ENCODE data around the gene LTBP3. TPM values are rescaled to one million over a fixed set of nuclear protein-coding genes. Genes with fewer than 3 reads are reported as not detected.

LTBP3 gene
- total and polyA plus RNA-seq, 2 of the 13 experiments (the other 11 are each of a cell fraction or from before 2014, with no cell fraction given), result 12.2 to 68.1 TPM

DNA sequence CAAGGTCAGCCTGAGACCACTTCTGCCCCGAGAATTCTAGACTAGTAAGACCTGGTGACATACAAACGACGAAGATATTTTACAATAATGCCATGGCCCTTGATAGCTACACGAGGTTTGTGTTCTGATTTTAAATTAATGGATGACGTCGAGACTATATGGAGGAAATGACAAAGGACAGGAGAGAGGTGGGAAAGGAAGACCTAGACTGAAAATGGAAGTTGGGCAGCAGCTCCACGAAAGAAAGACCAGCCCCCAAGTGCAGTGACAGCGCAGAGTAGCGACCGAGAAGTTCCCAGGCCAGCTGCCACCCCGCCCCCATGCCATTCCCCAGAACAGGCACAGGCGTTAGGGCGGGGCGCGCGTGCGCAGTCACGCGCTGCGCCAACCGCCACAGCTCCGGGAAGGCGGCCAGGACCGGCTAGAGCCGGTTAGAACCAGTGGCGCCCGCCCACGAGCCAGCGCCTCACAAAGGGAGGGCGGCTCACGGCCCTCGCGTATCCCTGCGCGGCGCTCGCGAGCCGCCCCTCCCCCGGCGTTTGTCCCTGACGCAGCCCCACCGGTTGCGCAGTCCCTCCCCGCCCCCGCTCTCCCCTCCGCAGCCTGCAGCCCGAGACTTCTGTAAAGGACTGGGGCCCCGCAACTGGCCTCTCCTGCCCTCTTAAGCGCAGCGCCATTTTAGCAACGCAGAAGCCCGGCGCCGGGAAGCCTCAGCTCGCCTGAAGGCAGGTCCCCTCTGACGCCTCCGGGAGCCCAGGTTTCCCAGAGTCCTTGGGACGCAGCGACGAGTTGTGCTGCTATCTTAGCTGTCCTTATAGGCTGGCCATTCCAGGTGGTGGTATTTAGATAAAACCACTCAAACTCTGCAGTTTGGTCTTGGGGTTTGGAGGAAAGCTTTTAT is 60.8 kb downstream of the LTBP3 start (continued):
- TF ChIP-seq PAWR (CRISPR knock-in tag; IDR thresholded peaks at IDR 0.05; ENCODE audit: borderline replicate concordance), result peak; percentile 78; the same call in 1 of the 2 replicates
- no peak for TF ChIP-seq ZNF781 (CRISPR knock-in tag; IDR thresholded peaks at IDR 0.05; ENCODE audit: borderline replicate concordance, not compliant biosample characterization)
- no peak for TF ChIP-seq ETV6 (CRISPR knock-in tag; conservative IDR thresholded peaks at IDR 0.05)
- TF ChIP-seq SALL2 (CRISPR knock-in tag; IDR thresholded peaks at IDR 0.05), result peak; percentile 63; the same call in 1 of the 2 replicates
- TF ChIP-seq CCAR2 (optimal IDR thresholded peaks at IDR 0.05; ENCODE audit: low read depth, low read length), result no peak
- TF ChIP-seq AGO2 (optimal IDR thresholded peaks at IDR 0.05; ENCODE audit: low read depth, low read length), result no peak
- TF ChIP-seq ARNT2 (CRISPR knock-in tag; IDR thresholded peaks at IDR 0.05; ENCODE audit: low read depth), result peak; percentile 65; the same call in 1 of the 2 replicates
- TF ChIP-seq SPEN (CRISPR knock-in tag; IDR thresholded peaks at IDR 0.05; ENCODE audit: low read depth), result peak; percentile 94
- TF ChIP-seq, protein P1, sequence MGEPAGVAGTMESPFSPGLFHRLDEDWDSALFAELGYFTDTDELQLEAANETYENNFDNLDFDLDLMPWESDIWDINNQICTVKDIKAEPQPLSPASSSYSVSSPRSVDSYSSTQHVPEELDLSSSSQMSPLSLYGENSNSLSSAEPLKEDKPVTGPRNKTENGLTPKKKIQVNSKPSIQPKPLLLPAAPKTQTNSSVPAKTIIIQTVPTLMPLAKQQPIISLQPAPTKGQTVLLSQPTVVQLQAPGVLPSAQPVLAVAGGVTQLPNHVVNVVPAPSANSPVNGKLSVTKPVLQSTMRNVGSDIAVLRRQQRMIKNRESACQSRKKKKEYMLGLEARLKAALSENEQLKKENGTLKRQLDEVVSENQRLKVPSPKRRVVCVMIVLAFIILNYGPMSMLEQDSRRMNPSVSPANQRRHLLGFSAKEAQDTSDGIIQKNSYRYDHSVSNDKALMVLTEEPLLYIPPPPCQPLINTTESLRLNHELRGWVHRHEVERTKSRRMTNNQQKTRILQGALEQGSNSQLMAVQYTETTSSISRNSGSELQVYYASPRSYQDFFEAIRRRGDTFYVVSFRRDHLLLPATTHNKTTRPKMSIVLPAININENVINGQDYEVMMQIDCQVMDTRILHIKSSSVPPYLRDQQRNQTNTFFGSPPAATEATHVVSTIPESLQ (CRISPR knock-in tag; conservative IDR thresholded peaks at IDR 0.05), result 0 out of 2 replicates have a peak, but pooled peaks have one; percentile 11
- no peak for TF ChIP-seq ZNF577 (CRISPR knock-in tag; IDR thresholded peaks at IDR 0.05; ENCODE audit: borderline replicate concordance, low read depth)
- TF ChIP-seq, protein P2, sequence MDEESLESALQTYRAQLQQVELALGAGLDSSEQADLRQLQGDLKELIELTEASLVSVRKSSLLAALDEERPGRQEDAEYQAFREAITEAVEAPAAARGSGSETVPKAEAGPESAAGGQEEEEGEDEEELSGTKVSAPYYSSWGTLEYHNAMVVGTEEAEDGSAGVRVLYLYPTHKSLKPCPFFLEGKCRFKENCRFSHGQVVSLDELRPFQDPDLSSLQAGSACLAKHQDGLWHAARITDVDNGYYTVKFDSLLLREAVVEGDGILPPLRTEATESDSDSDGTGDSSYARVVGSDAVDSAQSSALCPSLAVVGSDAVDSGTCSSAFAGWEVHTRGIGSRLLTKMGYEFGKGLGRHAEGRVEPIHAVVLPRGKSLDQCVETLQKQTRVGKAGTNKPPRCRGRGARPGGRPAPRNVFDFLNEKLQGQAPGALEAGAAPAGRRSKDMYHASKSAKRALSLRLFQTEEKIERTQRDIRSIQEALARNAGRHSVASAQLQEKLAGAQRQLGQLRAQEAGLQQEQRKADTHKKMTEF (CRISPR knock-in tag; IDR thresholded peaks at IDR 0.05), result peak; percentile 95
- peak; percentile 80 for TF ChIP-seq BCL6 (CRISPR knock-in tag; IDR thresholded peaks at IDR 0.05)
- TF ChIP-seq KMT2B (CRISPR knock-in tag; IDR thresholded peaks at IDR 0.05), result peak; percentile 71
- TF ChIP-seq ZFAT (CRISPR knock-in tag; conservative IDR thresholded peaks at IDR 0.05), result no peak
- TF ChIP-seq, protein P3, sequence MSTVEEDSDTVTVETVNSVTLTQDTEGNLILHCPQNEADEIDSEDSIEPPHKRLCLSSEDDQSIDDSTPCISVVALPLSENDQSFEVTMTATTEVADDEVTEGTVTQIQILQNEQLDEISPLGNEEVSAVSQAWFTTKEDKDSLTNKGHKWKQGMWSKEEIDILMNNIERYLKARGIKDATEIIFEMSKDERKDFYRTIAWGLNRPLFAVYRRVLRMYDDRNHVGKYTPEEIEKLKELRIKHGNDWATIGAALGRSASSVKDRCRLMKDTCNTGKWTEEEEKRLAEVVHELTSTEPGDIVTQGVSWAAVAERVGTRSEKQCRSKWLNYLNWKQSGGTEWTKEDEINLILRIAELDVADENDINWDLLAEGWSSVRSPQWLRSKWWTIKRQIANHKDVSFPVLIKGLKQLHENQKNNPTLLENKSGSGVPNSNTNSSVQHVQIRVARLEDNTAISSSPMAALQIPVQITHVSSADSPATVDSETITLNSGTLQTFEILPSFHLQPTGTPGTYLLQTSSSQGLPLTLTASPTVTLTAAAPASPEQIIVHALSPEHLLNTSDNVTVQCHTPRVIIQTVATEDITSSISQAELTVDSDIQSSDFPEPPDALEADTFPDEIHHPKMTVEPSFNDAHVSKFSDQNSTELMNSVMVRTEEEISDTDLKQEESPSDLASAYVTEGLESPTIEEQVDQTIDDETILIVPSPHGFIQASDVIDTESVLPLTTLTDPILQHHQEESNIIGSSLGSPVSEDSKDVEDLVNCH (CRISPR knock-in tag; IDR thresholded peaks at IDR 0.05), result no peak
- TF ChIP-seq SNAPC2 (CRISPR knock-in tag; IDR thresholded peaks at IDR 0.05), result 0 out of 2 replicates have a peak, but pooled peaks have one; percentile 16
- TF ChIP-seq, protein P4, sequence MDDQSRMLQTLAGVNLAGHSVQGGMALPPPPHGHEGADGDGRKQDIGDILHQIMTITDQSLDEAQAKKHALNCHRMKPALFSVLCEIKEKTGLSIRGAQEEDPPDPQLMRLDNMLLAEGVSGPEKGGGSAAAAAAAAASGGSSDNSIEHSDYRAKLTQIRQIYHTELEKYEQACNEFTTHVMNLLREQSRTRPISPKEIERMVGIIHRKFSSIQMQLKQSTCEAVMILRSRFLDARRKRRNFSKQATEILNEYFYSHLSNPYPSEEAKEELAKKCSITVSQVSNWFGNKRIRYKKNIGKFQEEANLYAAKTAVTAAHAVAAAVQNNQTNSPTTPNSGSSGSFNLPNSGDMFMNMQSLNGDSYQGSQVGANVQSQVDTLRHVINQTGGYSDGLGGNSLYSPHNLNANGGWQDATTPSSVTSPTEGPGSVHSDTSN (CRISPR knock-in tag; IDR thresholded peaks at IDR 0.05; ENCODE audit: borderline replicate concordance), result no peak
- peak; percentile 79 for TF ChIP-seq TSC22D2 (CRISPR knock-in tag; IDR thresholded peaks at IDR 0.05; ENCODE audit: borderline replicate concordance)
- TF ChIP-seq, protein P5, sequence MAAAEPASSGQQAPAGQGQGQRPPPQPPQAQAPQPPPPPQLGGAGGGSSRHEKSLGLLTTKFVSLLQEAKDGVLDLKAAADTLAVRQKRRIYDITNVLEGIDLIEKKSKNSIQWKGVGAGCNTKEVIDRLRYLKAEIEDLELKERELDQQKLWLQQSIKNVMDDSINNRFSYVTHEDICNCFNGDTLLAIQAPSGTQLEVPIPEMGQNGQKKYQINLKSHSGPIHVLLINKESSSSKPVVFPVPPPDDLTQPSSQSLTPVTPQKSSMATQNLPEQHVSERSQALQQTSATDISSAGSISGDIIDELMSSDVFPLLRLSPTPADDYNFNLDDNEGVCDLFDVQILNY (CRISPR knock-in tag; conservative IDR thresholded peaks at IDR 0.05), result 0 out of 2 replicates have a peak, but pooled peaks have one; percentile 31
- no peak for TF ChIP-seq ZFP37 (CRISPR knock-in tag; IDR thresholded peaks at IDR 0.05; ENCODE audit: borderline replicate concordance)
